NCI-H2107 treated with DMSO at 0.1 percent for 48 hours (cell line): Measurements from ENCODE around the gene CSGALNACT2.

Experiments used
- DNase-seq: peaks from one replicate; lab custom pipeline; 2025; ENCODE audit not compliant: unreplicated experiment; lab: John Stamatoyannopoulos, UW

Gene CSGALNACT2

GRCh38 chr10:43201545-43202131 lies 63.4 kb downstream of the CSGALNACT2 start:
- DNase-seq, result no peak

- DNase-seq, result no peak
Observed at GRCh38 chr10:43202224-43202656, 64.0 kb downstream of the CSGALNACT2 start.

GRCh38 chr10:43202657-43203447 lies 64.6 kb downstream of the CSGALNACT2 start:
- no peak for DNase-seq

GRCh38 chr10:43203448-43204041 lies 65.3 kb downstream of the CSGALNACT2 start:
- no peak for DNase-seq

GRCh38 chr10:43204042-43204942 lies 66.0 kb downstream of the CSGALNACT2 start:
- DNase-seq, result no peak

GRCh38 chr10:43204943-43205671 lies 66.9 kb downstream of the CSGALNACT2 start:
- no peak for DNase-seq

- no peak for DNase-seq
Observed at GRCh38 chr10:43205681-43206390, 67.6 kb downstream of the CSGALNACT2 start.

GRCh38 chr10:43206391-43207235 lies 68.4 kb downstream of the CSGALNACT2 start:
- no peak for DNase-seq

- no peak for DNase-seq
Observed at GRCh38 chr10:43208147-43209073, 70.2 kb downstream of the CSGALNACT2 start.

GRCh38 chr10:43209074-43209455 lies 70.8 kb downstream of the CSGALNACT2 start:
- DNase-seq, result no peak

GRCh38 chr10:43209651-43210141 lies 71.5 kb downstream of the CSGALNACT2 start:
- no peak for DNase-seq

GRCh38 chr10:43210556-43210955 lies 72.3 kb downstream of the CSGALNACT2 start:
- DNase-seq, result no peak

GRCh38 chr10:43211030-43211429 lies 72.8 kb downstream of the CSGALNACT2 start:
- no peak for DNase-seq

GRCh38 chr10:43211431-43212042 lies 73.3 kb downstream of the CSGALNACT2 start:
- no peak for DNase-seq

- DNase-seq, result no peak
Observed at GRCh38 chr10:43212043-43212721, 73.9 kb downstream of the CSGALNACT2 start.

- DNase-seq, result no peak
Observed at GRCh38 chr10:43214071-43214955, 76.1 kb downstream of the CSGALNACT2 start.
